PC-3 (cell line): Measurements from ENCODE around the gene MRPS24.

Source experiments
- EZH2phosphoT487 ChIP-seq: fragments of 300-600 bp; sonication (generic); IDR thresholded peaks from 2 replicates; pipeline ENCODE4 v1.6.1; 2018; ENCODE audit warnings: mild to moderate bottlenecking, antibody characterized with exemption, low read length, borderline replicate concordance
- TF ChIP-seq, protein P1 (sequence below): fragments of 300-600 bp; sonication (generic); conservative IDR thresholded peaks from 2 replicates; pipeline ENCODE4 v1.5.1; 2017; ENCODE audit warnings: antibody characterized with exemption, low read depth, mild to moderate bottlenecking, low read length

DNA sequence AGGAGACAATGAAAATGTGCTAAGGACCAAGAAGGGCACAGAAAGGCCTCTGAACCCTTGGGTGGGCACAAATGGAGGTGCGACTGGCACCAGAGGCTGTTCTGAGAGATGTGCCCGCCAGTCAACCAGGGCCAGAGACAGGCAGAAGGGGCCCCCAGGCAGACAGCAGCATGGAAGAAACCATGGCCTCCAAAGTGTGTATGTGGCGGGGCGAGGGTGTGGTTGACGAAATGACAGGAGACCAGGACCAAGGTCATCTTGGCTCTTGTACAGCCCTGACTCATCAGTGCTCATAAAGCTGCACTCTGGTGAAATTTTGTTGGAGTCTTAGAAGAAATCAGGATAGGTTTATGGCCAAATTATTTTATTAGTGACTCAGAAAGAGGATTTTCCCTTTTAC is 4.0 kb upstream of the MRPS24 start:
- TF ChIP-seq, protein P1, sequence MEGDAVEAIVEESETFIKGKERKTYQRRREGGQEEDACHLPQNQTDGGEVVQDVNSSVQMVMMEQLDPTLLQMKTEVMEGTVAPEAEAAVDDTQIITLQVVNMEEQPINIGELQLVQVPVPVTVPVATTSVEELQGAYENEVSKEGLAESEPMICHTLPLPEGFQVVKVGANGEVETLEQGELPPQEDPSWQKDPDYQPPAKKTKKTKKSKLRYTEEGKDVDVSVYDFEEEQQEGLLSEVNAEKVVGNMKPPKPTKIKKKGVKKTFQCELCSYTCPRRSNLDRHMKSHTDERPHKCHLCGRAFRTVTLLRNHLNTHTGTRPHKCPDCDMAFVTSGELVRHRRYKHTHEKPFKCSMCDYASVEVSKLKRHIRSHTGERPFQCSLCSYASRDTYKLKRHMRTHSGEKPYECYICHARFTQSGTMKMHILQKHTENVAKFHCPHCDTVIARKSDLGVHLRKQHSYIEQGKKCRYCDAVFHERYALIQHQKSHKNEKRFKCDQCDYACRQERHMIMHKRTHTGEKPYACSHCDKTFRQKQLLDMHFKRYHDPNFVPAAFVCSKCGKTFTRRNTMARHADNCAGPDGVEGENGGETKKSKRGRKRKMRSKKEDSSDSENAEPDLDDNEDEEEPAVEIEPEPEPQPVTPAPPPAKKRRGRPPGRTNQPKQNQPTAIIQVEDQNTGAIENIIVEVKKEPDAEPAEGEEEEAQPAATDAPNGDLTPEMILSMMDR: no peak
- no peak for TF ChIP-seq EZH2phosphoT487
